ENCODE measurements around the gene AKAIN1. TPM values are rescaled to one million over a fixed set of nuclear protein-coding genes. Genes with fewer than 3 reads are reported as not detected.

AKAIN1 gene
- total and polyA plus RNA-seq, 10 of the 15 experiments (the other 5 are each of a cell fraction or from before 2014, with no cell fraction given): not detected

- H4K20me1 ChIP-seq (ENCODE audit: control insufficient read depth, insufficient read depth): no peaks in the 10 kb centered on the region
- H3K27me3 ChIP-seq (replicated peaks in 1 of 2; ENCODE audit: control insufficient read depth in 2 of 2, insufficient read depth in 2 of 2, low read length in 1 of 2): no peaks in the 10 kb centered on the region; a peak in 1 of 4 replicates
- no peaks in the 10 kb centered on the region for H3K36me3 ChIP-seq (ENCODE audit: control insufficient read depth in 2 of 2, insufficient read depth in 2 of 2, low read length in 1 of 2)
- H3K4me1 ChIP-seq (ENCODE audit: control insufficient read depth, insufficient read depth, low read length): no peaks in the 10 kb centered on the region
- POLR2A ChIA-PET: no interaction called here
- RAD21 ChIA-PET (ENCODE audit: unreplicated experiment): no interaction called here
- intact Hi-C loops (cut with micrococcal nuclease; ENCODE audit: unreplicated experiment) (no loop called here), in situ Hi-C loops (cut with MboI) (no loop called here)
- H3K27ac ChIP-seq (ENCODE audit: control insufficient read depth, insufficient read depth): no peak overlapping the region
- no peak for ATAC-seq
- H3K4me3 ChIP-seq: no peak overlapping the region
- 59% methylated on average over 1 of the region's 1 CpG for WGBS (ENCODE audit: insufficient coverage, insufficient replicate concordance, low lambda C conversion rate, missing lambda C conversion rate)
- no peak overlapping the region for H3K4me2 ChIP-seq (ENCODE audit: control insufficient read depth, insufficient read depth)
- no peak overlapping the region for H2AFZ ChIP-seq (ENCODE audit: control insufficient read depth, low read depth, low read length)
- H3K9me3 ChIP-seq (replicated peaks; ENCODE audit: control insufficient read depth, insufficient read depth, low read length): no peaks in the 10 kb centered on the region
- no peak for FAIRE-seq
- BruUV-seq (replicated peaks): no TSS peak
- H3K9ac ChIP-seq (ENCODE audit: control insufficient read depth, insufficient read depth, low read length): no peak overlapping the region
- SMC1A ChIA-PET (ENCODE audit: uncharacterized antibody, unreplicated experiment): interaction anchor here (1.4 kb wide), 1 partner anchor 200 kb away, joined by 3 read pairs; no protein-coding TSS in a partner anchor
- H3K79me2 ChIP-seq (ENCODE audit: control insufficient read depth, insufficient read depth, low read length): no peaks in the 10 kb centered on the region
- CTCF ChIA-PET: interaction anchor here (0.7 kb wide), 1 partner anchor 23 kb away, joined by 4 read pairs; no protein-coding TSS in a partner anchor
- no peak for DNase-seq (ENCODE audit: low read depth, low spot score)
- TF ChIP-seq MTA2 (IDR thresholded peaks at IDR 0.05; ENCODE audit: low read depth): no peak
- no peak for TF ChIP-seq E2F8 (IDR thresholded peaks at IDR 0.05; ENCODE audit: low read depth, partially characterized antibody)
- no peak for TF ChIP-seq E4F1 (IDR thresholded peaks at IDR 0.05; ENCODE audit: borderline replicate concordance, partially characterized antibody)
- no peak for TF ChIP-seq DPF2 (IDR thresholded peaks at IDR 0.05)
- TF ChIP-seq SKIL (IDR thresholded peaks at IDR 0.05; ENCODE audit: low read depth, poor library complexity, severe bottlenecking): no peak
- TF ChIP-seq ZBTB33 (IDR thresholded peaks at IDR 0.05): no peak
- no peak for TF ChIP-seq FOS (IDR thresholded peaks at IDR 0.05; ENCODE audit: borderline replicate concordance, extremely low read depth, insufficient read length)
- no peak for TF ChIP-seq SREBF2 (IDR thresholded peaks at IDR 0.05; ENCODE audit: low read length)
- no peak for TF ChIP-seq TAF1 (IDR thresholded peaks at IDR 0.05; ENCODE audit: borderline replicate concordance, low read depth, low read length)
- no peak for TF ChIP-seq YBX1 (IDR thresholded peaks at IDR 0.05)
- TF ChIP-seq MEF2A (IDR thresholded peaks at IDR 0.05; ENCODE audit: insufficient read depth, low read depth, low read length): no peak
- no peak for TF ChIP-seq KDM1A (IDR thresholded peaks at IDR 0.05; ENCODE audit: borderline replicate concordance)
These were observed 93.8 kb downstream of the AKAIN1 start for GRCh38 chr18:5103286-5103685.

Measured in GM12878 (cell line).